Stimulated activated CD8-positive, alpha-beta memory T cell treated with anti-CD3 and anti-CD28 coated beads, Interleukin-12 subunit alpha, Interleukin-12 subunit beta, amount 100 ng/mL, for 1 hour (primary cell): ENCODE results near the gene ZFR2.
"Not testable (repeated sequence)": the region's sequence is repeated elsewhere in the genome, so short reads cannot be mapped to it uniquely, and the experiment has no call there.

Experiments
- DNase-seq: peaks from one replicate; pipeline ENCODE4 v3.0.0-alpha.2; 2020; ENCODE audit warnings: low read depth

ZFR2 gene

GRCh38 chr19:3836887-3837286, 32.0 kb downstream of the ZFR2 start:
- DNase-seq = no peak

- no peak for DNase-seq
These were observed 33.8 kb downstream of the ZFR2 start for GRCh38 chr19:3835055-3835435.

- no peak for DNase-seq
These were observed 34.3 kb downstream of the ZFR2 start for GRCh38 chr19:3834349-3835054.

- DNase-seq = no peak
These were observed 35.1 kb downstream of the ZFR2 start for GRCh38 chr19:3833578-3834348.

GRCh38 chr19:3832001-3832400, 36.8 kb downstream of the ZFR2 start:
- no peak for DNase-seq

GRCh38 chr19:3831601-3832000, 37.2 kb downstream of the ZFR2 start:
- DNase-seq = no peak

- no peak for DNase-seq
These were observed 37.9 kb downstream of the ZFR2 start for GRCh38 chr19:3830621-3831589.

- no peak for DNase-seq
These were observed 41.5 kb downstream of the ZFR2 start for GRCh38 chr19:3827306-3827705.

- no peak for DNase-seq
These were observed 42.7 kb downstream of the ZFR2 start for GRCh38 chr19:3826163-3826562.

GRCh38 chr19:3825286-3825956, 43.4 kb downstream of the ZFR2 start:
- no peak for DNase-seq

- no peak for DNase-seq
These were observed 45.5 kb downstream of the ZFR2 start for GRCh38 chr19:3823350-3823713.

- DNase-seq = no peak
These were observed 46.0 kb downstream of the ZFR2 start for GRCh38 chr19:3822683-3823349.

- peak; percentile 81 for DNase-seq
These were observed 46.9 kb downstream of the ZFR2 start for GRCh38 chr19:3821857-3822364.

- no peak for DNase-seq
These were observed 47.7 kb downstream of the ZFR2 start for GRCh38 chr19:3821156-3821555.

- no peak for DNase-seq
These were observed 48.8 kb downstream of the ZFR2 start for GRCh38 chr19:3819989-3820388.

GRCh38 chr19:3818918-3819317, 49.9 kb downstream of the ZFR2 start:
- DNase-seq = no peak

- no peak for DNase-seq
These were observed 50.4 kb downstream of the ZFR2 start for GRCh38 chr19:3818466-3818865.

GRCh38 chr19:3817761-3818160, 51.1 kb downstream of the ZFR2 start:
- DNase-seq = no peak

GRCh38 chr19:3816566-3817218, 52.1 kb downstream of the ZFR2 start:
- DNase-seq = no peak

- not testable (repeated sequence) for DNase-seq
These were observed 52.7 kb downstream of the ZFR2 start for GRCh38 chr19:3816148-3816547.

- no peak for DNase-seq
These were observed 54.2 kb downstream of the ZFR2 start for GRCh38 chr19:3814648-3815047.
